ENCODE measurements around the gene MAP3K5. TPM values are rescaled to one million over a fixed set of nuclear protein-coding genes. Genes with fewer than 3 reads are reported as not detected.

Gene MAP3K5
- total and polyA plus RNA-seq, 2 of the 8 experiments (the other 6 are each of a cell fraction or from before 2014, with no cell fraction given): 0.63 to 2.6 TPM

- Histone ChIP-seq H3K23me2 (ENCODE audit: low read depth, low read length) (no peaks in the 10 kb centered on the region), H2AFZ (ENCODE audit: low read length) (no peak overlapping the region), H4K8ac (ENCODE audit: extremely low read depth, insufficient read depth, low read length) (no peak overlapping the region), H3K9me3 (ENCODE audit: insufficient read depth in 2 of 2, low read depth in 1 of 2, low read length in 1 of 2) (no peaks in the 10 kb centered on the region), H3K4me3 (ENCODE audit: extremely low read depth in 1 of 4, insufficient read depth in 2 of 4, low read depth in 3 of 4, low read length in 4 of 4) (no peak overlapping the region), H3K23ac (ENCODE audit: insufficient read length) (no peak overlapping the region), H3K9ac (replicated peaks in 1 of 4; ENCODE audit: extremely low read depth in 1 of 4, low read depth in 3 of 4, low read length in 3 of 4) (no peak overlapping the region), H2BK5ac (ENCODE audit: low read depth, low read length) (no peak overlapping the region), H3K79me2 (ENCODE audit: control insufficient read depth in 1 of 2, insufficient read depth in 2 of 2, low read length in 2 of 2) (no peaks in the 10 kb centered on the region), H3K27me3 (replicated peaks in 1 of 4; ENCODE audit: control insufficient read depth in 3 of 4, extremely low read depth in 1 of 4, insufficient read depth in 3 of 4, low read length in 3 of 4) (no peaks in the 10 kb centered on the region), H3K14ac (ENCODE audit: insufficient read length) (no peak overlapping the region), H3K4ac (replicated peaks; ENCODE audit: insufficient read length, low read depth, low read length) (no peak overlapping the region), H3K27ac (ENCODE audit: low read depth, low read length) (no peak overlapping the region), H2AK5ac (ENCODE audit: low read depth, low read length) (no peak overlapping the region), H3K36me3 (ENCODE audit: control insufficient read depth in 2 of 4, insufficient read depth in 4 of 4, low read length in 3 of 4) (no peaks in the 10 kb centered on the region), H3K4me1 (replicated peaks in 1 of 4; ENCODE audit: control insufficient read depth in 3 of 4, insufficient read depth in 4 of 4, low read length in 3 of 4) (no peaks in the 10 kb centered on the region), H3K79me1 (ENCODE audit: low read depth, low read length) (no peaks in the 10 kb centered on the region), H3K18ac (ENCODE audit: extremely low read depth, low read length) (no peak overlapping the region), H3K56ac (replicated peaks; ENCODE audit: insufficient read length, low read depth, low read length) (no peak overlapping the region), H3K4me2 (ENCODE audit: insufficient read depth in 1 of 2, low read depth in 2 of 2, low read length in 2 of 2) (no peak overlapping the region), H2BK120ac (replicated peaks; ENCODE audit: low read depth, low read length) (no peak overlapping the region), H2BK12ac (ENCODE audit: low read depth, low read length) (no peak overlapping the region), H4K5ac (ENCODE audit: insufficient read length, low read depth, low read length) (no peak overlapping the region), H4K91ac (replicated peaks; ENCODE audit: insufficient read length, low read length) (no peak overlapping the region), H2BK15ac (ENCODE audit: low read length) (no peak overlapping the region), H2BK20ac (ENCODE audit: low read length) (no peak overlapping the region), H4K20me1 (replicated peaks in 1 of 2; ENCODE audit: control insufficient read depth in 1 of 2, insufficient read depth in 2 of 2, low read length in 2 of 2) (no peaks in the 10 kb centered on the region)
- TF ChIP-seq JUND (IDR thresholded peaks at IDR 0.05; ENCODE audit: low read length) (no peak), CEBPB (IDR thresholded peaks at IDR 0.05; ENCODE audit: low read depth, low read length) (no peak), CBX8 (IDR thresholded peaks at IDR 0.05; ENCODE audit: borderline replicate concordance, low read depth, low read length) (no peak), CHD1 (IDR thresholded peaks at IDR 0.05; ENCODE audit: low read depth, low read length) (no peak), KDM5A (IDR thresholded peaks at IDR 0.05; ENCODE audit: low read length) (no peak), SUZ12 (IDR thresholded peaks at IDR 0.05; ENCODE audit: low read length) (no peak), KDM1A (IDR thresholded peaks at IDR 0.05; ENCODE audit: borderline replicate concordance, low read length) (no peak), ASH2L (IDR thresholded peaks at IDR 0.05; ENCODE audit: low read length) (no peak)
- TF ChIP-seq, protein P1, sequence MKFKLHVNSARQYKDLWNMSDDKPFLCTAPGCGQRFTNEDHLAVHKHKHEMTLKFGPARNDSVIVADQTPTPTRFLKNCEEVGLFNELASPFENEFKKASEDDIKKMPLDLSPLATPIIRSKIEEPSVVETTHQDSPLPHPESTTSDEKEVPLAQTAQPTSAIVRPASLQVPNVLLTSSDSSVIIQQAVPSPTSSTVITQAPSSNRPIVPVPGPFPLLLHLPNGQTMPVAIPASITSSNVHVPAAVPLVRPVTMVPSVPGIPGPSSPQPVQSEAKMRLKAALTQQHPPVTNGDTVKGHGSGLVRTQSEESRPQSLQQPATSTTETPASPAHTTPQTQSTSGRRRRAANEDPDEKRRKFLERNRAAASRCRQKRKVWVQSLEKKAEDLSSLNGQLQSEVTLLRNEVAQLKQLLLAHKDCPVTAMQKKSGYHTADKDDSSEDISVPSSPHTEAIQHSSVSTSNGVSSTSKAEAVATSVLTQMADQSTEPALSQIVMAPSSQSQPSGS (IDR thresholded peaks at IDR 0.05; ENCODE audit: low read length): no peak
- ChIA-PET CTCF (ENCODE audit: partially characterized antibody) (no interaction called here), POLR2A (ENCODE audit: partially characterized antibody) (no interaction called here)
- FAIRE-seq: no peak
- DNase-seq (ENCODE audit: low read depth in 1 of 2, low spot score in 2 of 2): no peak
Observed at GRCh38 chr6:136709429-136709828, 82.8 kb downstream of the MAP3K5 start.

All from H1 (cell line).